ENCODE measurements around the gene VPS37B. TPM values are rescaled to one million over a fixed set of nuclear protein-coding genes. Genes with fewer than 3 reads are reported as not detected.
A peak's percentile ranks its signal among the peaks of the same experiment; 100 is the strongest.

The VPS37B gene
- total and polyA plus RNA-seq, 2 donors (not counting 1 experiment from before 2014, with no cell fraction given) = 66.7 to 88.1 TPM

DNA sequence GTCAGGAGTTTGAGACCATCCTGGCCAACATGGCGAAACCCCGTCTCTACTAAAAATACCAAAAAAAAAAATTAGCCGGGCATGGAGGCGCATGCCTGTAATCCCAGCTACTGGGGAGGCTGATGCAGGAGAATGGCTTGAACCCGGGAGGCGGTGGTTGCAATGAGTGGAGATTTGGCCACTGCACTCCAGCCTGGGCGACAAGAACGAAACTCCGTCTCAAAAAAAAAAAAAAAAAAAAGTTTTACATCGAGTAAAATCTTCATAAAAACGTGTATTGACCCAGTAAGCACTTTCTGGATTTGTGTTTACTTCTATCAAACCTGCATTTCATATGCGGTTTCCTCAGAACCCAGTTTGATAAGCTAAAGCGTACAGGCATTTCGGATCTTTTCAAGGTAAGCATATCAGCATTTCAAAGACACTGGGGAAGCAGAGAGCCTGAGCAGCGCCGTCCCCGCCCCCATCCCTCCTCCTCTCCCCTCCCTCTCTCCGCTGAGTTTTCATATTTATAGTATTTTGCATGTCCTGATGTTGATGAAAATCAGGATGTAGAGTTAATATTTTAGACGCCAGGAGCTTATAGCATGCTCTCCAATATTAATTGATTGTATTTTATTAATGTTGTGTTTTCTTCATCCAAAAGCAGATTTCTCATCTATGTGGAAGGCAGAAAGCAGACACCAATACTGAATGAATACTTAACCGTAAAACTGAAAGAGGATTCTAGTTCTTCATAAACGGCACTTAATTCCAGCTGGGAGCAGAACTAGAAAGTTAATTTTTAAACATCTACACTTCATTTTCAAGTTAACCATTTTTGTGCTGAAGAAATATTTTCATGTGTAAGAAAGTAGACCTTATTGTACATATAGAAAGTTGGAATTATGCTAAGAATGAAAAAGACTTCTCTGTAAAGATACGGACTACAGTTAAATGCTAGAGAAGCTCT is 69.9 kb downstream of the VPS37B start:
- peaks cover 42% of the 10 kb centered on the region for H3K4me1 Mint-ChIP-seq
- H3K4me3 Mint-ChIP-seq = peak overlapping the region; percentile 65
- 47% methylated on average over 2 of the region's 22 CpGs for WGBS (ENCODE audit: insufficient coverage)
- Histone ChIP-seq H4K20me1 (ENCODE audit: control insufficient read depth, insufficient read depth, low read length, poor library complexity, severe bottlenecking) (no peaks in the 10 kb centered on the region), H3K4me1 (ENCODE audit: control insufficient read depth in 2 of 2, insufficient read depth in 2 of 2, low read length in 2 of 2) (peaks cover 30 to 32% of the 10 kb centered on the region in 2 donors), H3K79me2 (ENCODE audit: control insufficient read depth, insufficient read depth, low read length) (no peaks in the 10 kb centered on the region), H3K9ac (ENCODE audit: low read length) (peak overlapping the region; percentile 36), H3K4me3 (ENCODE audit: control extremely low read depth in 1 of 5, extremely low read depth in 1 of 5, insufficient read depth in 1 of 5, low read depth in 2 of 5, low read length in 4 of 5) (peak overlapping the region in 4 of 5 experiments; percentile 8 to 48 (median 13)), H2AFZ (ENCODE audit: insufficient read depth, low read depth, low read length, poor library complexity, severe bottlenecking) (no peak overlapping the region), H3K9me3 (ENCODE audit: control extremely low read depth in 1 of 3, control insufficient read depth in 2 of 3, insufficient read depth in 1 of 3, low read length in 2 of 3) (no peaks in the 10 kb centered on the region), H3K27ac (ENCODE audit: low read length in 2 of 2) (no peak overlapping the region), H3K27me3 (replicated peaks in 1 of 4; ENCODE audit: control extremely low read depth in 1 of 4, control insufficient read depth in 3 of 4, insufficient read depth in 4 of 4, low read length in 3 of 4) (no peaks in the 10 kb centered on the region), H3K36me3 (replicated peaks in 1 of 2; ENCODE audit: control extremely low read depth in 1 of 2, control insufficient read depth in 1 of 2, extremely low read depth in 1 of 2, insufficient read depth in 2 of 2, low read length in 1 of 2) (no peaks in the 10 kb centered on the region), H3K4me2 (replicated peaks; ENCODE audit: low read depth, low read length, poor library complexity, severe bottlenecking) (peak overlapping the region; percentile 55)
- TF ChIP-seq EZH2 (IDR thresholded peaks at IDR 0.05; ENCODE audit: borderline replicate concordance, insufficient read depth, low read depth, low read length, poor library complexity, severe bottlenecking) = no peak
- DNase-seq (no peak), ATAC-seq (ENCODE audit: low read depth) (no peak)
- intact Hi-C loops (cut with micrococcal nuclease) = no loop called here
- ChIA-PET CTCF (interaction anchor here (0.6 to 10.0 kb wide), 7 partner anchors 9 to 64 kb away, joined by 3 to 64 read pairs (median 3); partner anchors contain the start of gene HIP1R), POLR2A (interaction anchor here (0.6 to 1.8 kb wide), 5 partner anchors 10 to 252 kb away, joined by 3 to 5 read pairs (median 4); no protein-coding TSS in a partner anchor)
- no peaks in the 10 kb centered on the region for H3K27me3 Mint-ChIP-seq
- no peaks in the 10 kb centered on the region for H3K9me3 Mint-ChIP-seq (ENCODE audit: insufficient read depth)
- no peak overlapping the region for H3K27ac Mint-ChIP-seq

DNA sequence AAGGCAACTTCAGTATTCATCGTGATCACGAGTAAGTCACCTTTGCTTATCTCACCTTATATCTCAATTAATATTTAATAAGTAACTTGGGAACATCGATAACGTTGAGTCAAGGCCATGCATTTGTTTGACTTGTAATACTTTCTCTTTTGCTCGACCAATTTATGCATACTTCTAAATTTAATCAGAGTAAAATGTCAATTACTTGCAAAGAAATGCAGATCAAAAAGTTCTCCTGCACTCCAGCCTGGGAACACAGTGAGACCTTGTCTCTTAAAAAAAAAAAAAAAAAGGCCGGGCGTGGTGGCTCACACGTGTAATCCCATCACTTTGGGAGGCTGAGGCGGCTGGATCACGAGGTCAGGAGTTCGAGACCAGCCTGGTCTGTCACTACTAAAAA is 72.5 kb downstream of the VPS37B start:
- Histone ChIP-seq H3K9ac (ENCODE audit: low read length) (no peak overlapping the region), H3K4me2 (replicated peaks; ENCODE audit: low read depth, low read length, poor library complexity, severe bottlenecking) (no peak overlapping the region), H3K27me3 (replicated peaks in 1 of 4; ENCODE audit: control extremely low read depth in 1 of 4, control insufficient read depth in 3 of 4, insufficient read depth in 4 of 4, low read length in 3 of 4) (no peaks in the 10 kb centered on the region), H4K20me1 (ENCODE audit: control insufficient read depth, insufficient read depth, low read length, poor library complexity, severe bottlenecking) (no peaks in the 10 kb centered on the region), H3K36me3 (replicated peaks in 1 of 2; ENCODE audit: control extremely low read depth in 1 of 2, control insufficient read depth in 1 of 2, extremely low read depth in 1 of 2, insufficient read depth in 2 of 2, low read length in 1 of 2) (no peaks in the 10 kb centered on the region), H3K4me1 (ENCODE audit: control insufficient read depth in 2 of 2, insufficient read depth in 2 of 2, low read length in 2 of 2) (peaks cover 46 to 53% of the 10 kb centered on the region in 2 donors), H3K79me2 (ENCODE audit: control insufficient read depth, insufficient read depth, low read length) (no peaks in the 10 kb centered on the region), H2AFZ (ENCODE audit: insufficient read depth, low read depth, low read length, poor library complexity, severe bottlenecking) (no peak overlapping the region), H3K4me3 (ENCODE audit: control extremely low read depth in 1 of 5, extremely low read depth in 1 of 5, insufficient read depth in 1 of 5, low read depth in 2 of 5, low read length in 4 of 5) (no peak overlapping the region), H3K9me3 (ENCODE audit: control extremely low read depth in 1 of 3, control insufficient read depth in 2 of 3, insufficient read depth in 1 of 3, low read length in 2 of 3) (no peaks in the 10 kb centered on the region), H3K27ac (ENCODE audit: low read length in 2 of 2) (no peak overlapping the region)
- WGBS (ENCODE audit: insufficient coverage) = 88% methylated on average over 5 of the region's 11 CpGs
- CTCF ChIA-PET = interaction anchor here (2.6 to 10.0 kb wide), 2 partner anchors 10 to 29 kb away, joined by 13 to 64 read pairs; no protein-coding TSS in a partner anchor
- TF ChIP-seq, protein P1, sequence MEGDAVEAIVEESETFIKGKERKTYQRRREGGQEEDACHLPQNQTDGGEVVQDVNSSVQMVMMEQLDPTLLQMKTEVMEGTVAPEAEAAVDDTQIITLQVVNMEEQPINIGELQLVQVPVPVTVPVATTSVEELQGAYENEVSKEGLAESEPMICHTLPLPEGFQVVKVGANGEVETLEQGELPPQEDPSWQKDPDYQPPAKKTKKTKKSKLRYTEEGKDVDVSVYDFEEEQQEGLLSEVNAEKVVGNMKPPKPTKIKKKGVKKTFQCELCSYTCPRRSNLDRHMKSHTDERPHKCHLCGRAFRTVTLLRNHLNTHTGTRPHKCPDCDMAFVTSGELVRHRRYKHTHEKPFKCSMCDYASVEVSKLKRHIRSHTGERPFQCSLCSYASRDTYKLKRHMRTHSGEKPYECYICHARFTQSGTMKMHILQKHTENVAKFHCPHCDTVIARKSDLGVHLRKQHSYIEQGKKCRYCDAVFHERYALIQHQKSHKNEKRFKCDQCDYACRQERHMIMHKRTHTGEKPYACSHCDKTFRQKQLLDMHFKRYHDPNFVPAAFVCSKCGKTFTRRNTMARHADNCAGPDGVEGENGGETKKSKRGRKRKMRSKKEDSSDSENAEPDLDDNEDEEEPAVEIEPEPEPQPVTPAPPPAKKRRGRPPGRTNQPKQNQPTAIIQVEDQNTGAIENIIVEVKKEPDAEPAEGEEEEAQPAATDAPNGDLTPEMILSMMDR (IDR thresholded peaks at IDR 0.05) = no peak
- TF ChIP-seq EZH2 (IDR thresholded peaks at IDR 0.05; ENCODE audit: borderline replicate concordance, insufficient read depth, low read depth, low read length, poor library complexity, severe bottlenecking) = no peak
- H3K4me3 Mint-ChIP-seq = no peak overlapping the region
- no peaks in the 10 kb centered on the region for H3K9me3 Mint-ChIP-seq (ENCODE audit: insufficient read depth)
- no peak overlapping the region for H3K27ac Mint-ChIP-seq
- H3K4me1 Mint-ChIP-seq = peaks cover 59% of the 10 kb centered on the region
- no peak for ATAC-seq (ENCODE audit: low read depth)
- DNase-seq = no peak
- intact Hi-C loops (cut with micrococcal nuclease) = no loop called here
- POLR2A ChIA-PET = no interaction called here
- no peaks in the 10 kb centered on the region for H3K27me3 Mint-ChIP-seq

Data from B cell (primary cell).